Stimulated activated naive CD4-positive, alpha-beta T cell treated with Interleukin-2 at 50 U/mL for 16 hours (primary cell): ENCODE results near the gene WIZ.
"Not testable (repeated sequence)": the region's sequence is repeated elsewhere in the genome, so short reads cannot be mapped to it uniquely, and the experiment has no call there.

Experiments used
- DNase-seq: peaks from one replicate; lab custom pipeline; 2025; lab: John Stamatoyannopoulos, UW

WIZ gene

DNA sequence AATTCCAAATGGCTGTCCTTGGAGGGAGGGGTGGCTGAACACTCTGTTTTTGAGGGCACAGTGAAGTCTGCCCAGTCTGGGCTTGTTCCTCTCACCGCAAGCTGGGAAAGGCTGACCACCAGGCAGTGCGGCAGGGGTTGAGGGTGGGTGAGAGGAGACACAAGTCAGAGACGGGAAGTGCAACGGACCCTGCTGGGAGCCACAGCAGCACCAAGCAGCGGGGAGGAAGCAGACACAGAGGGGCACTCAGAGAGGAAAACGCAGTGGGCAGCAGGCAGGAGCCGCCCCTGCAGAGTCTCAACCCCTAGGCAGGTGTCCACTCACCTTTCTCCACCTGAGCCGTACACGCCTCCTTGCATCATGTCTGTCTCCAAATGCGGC is 46.6 kb downstream of the WIZ start:
- DNase-seq = no peak

- no peak for DNase-seq
Measured at GRCh38 chr19:15402411-15403150, 47.2 kb downstream of the WIZ start.

DNA sequence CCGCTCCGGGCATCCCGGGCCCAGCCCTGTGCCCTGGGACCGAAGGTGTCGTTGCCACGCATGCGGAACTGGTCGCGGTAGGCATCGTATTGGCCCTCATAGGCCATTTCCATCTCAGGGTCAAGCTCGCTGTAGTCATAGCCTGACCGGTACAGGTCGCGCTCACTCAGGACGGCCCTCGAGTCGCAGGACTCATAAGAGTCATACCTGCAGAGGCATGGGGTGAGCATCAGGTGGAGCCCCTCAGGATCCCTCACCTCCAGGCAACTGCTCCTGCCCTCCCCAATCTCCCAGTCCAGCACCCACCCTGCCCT is 48.4 kb downstream of the WIZ start:
- DNase-seq = no peak

DNA sequence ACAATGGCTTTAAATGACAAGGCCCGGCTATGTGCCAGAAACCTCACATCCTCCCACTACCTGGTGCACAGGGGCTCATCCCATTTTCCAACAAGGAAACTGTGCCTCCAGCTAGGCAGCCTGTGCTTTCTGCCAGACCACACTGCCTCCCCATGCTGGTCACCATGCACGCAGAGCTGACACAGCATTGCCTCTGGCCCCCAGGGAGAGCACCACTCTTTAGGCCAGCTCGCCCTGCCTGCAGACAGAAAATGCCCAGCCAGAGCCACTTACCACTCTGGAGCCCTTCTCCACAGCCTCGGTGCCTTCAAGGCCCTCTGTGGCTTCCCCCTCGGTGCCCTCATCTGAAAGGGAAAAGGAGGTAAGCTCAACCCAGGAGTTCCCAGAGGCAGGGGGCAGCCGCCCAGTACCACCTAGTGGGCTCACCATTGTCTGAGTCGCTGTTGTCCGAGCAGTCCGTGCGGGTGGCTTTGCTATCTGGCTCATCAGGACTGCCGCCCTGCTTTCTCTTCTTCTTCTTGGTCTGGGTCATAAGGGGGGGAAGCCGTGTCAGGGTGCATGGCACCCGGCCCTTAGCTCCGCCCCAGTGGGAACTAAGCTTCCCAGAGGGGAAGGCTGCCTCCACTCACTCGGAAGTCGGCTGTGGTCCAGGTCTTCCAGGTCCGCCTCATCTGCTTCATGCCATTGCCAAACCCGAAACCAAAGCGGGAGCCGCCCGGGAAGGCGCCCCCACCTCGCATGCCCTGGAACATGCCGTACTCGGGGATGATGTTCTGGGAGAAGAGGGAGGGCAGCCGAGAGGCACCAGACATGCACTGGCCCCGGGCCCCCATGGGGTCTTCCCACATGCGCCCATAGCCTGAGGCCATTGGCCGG is 49.0 kb downstream of the WIZ start:
- no peak for DNase-seq

DNA sequence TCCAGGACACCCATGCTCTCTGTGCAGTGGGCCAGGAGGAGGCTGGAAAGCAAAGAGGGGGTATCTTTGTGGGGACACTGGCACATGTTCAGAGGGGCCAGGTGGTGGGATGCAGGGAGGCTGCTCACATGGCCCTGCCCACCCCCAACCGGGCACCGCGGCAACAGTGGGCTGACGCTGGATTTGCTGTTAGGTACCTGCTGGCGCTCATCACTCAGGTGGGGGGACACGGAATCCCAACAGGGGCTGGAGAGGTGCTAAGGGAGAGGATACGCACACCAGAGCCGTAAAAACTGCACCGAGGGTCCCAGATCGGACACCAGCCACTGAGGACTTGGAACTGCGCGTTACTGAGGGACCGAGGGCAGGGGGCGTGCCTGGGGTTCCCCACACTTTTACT is 50.1 kb downstream of the WIZ start:
- no peak for DNase-seq

GRCh38 chr19:15399234-15399515 is 50.6 kb downstream of the WIZ start:
- no peak for DNase-seq

GRCh38 chr19:15398501-15399233 is 51.1 kb downstream of the WIZ start:
- DNase-seq = no peak

DNA sequence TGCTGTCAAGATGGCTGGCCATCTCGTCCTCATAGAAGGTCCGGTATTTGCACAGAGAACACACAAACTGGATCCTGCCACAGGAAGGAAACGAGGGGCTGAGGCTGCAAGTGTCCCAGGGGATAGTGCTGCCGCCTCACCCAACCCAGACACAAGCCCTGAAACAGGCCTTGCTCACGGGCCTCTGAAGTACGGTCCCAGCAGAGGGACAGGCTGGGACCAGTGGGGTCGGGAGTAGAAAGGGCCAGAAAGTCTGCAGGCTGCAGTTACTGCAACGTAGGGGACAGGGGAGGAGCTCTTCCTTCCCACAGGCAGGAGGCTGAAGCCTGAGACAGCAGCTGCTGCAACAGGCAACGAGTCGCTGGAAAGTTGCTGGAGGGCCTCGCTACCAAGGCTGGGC is 52.0 kb downstream of the WIZ start:
- no peak for DNase-seq

- no peak for DNase-seq
Measured at GRCh38 chr19:15397236-15397635, 52.5 kb downstream of the WIZ start.

- no peak for DNase-seq
Measured at GRCh38 chr19:15396436-15396835, 53.3 kb downstream of the WIZ start.

GRCh38 chr19:15395251-15395650 is 54.5 kb downstream of the WIZ start:
- not testable (repeated sequence) for DNase-seq

DNA sequence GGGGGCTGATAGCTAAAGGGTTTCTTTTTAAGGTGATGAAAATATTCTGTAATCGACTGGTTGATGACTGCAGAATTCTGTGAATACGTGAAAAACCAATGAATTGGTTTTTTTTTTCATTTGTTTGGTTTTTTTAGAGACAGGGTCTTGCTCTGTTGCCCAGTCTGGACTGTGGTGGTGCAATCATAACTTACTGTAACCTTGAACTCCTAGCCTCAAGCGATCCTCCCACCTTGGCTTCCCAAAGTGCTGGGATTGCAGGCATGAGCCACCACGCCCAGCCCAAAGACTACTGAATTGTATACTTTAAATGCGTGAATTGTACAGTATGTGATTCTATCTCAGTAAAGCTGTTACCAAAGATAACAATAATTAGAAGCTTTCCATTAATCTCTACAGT is 55.3 kb downstream of the WIZ start:
- DNase-seq = no peak

DNA sequence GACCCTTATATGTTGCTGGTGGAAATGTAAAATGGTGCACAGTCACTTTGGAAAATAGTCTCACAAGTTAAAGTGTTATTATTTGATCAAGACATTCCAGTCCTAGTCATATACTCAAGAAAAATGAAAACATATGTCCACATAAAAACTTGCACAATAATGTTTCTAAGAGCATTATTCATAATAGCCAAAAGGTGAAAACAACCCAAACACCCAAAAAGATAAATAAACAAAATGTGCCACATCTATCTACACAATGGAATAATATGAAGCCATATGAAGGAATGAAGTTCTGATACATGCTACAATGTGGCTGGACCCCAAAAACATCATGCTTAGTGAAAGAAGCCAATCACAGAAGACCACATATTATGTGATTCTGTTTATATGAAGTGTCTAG is 55.8 kb downstream of the WIZ start:
- no peak for DNase-seq

- DNase-seq = no peak
Measured at GRCh38 chr19:15390814-15391213, 58.9 kb downstream of the WIZ start.

DNA sequence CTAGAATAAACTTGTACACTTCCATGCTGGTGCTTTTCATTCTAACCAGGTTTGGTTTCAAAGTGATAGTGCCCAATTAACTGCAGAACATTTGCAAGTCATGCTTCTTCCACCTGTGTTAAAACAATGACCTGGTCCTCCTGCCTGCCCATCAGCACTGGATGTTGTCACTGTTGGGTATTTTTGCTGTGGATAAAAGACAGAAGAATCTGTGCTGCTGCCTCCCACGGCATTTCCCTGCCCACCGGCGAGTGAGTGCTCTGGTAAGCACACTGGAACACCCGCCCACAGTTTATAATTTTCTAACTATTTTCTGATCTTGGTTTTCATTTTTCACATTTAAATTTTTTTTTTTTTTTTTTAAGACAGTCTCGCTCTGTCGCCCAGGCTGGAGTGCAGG is 67.9 kb downstream of the WIZ start:
- no peak for DNase-seq

- no peak for DNase-seq
Measured at GRCh38 chr19:15381429-15381828, 68.3 kb downstream of the WIZ start.

- DNase-seq = no peak
Measured at GRCh38 chr19:15379999-15380647, 69.6 kb downstream of the WIZ start.

- DNase-seq = peak; percentile 97
Measured at GRCh38 chr19:15379083-15379998, 70.4 kb downstream of the WIZ start, which contains the start of gene AKAP8. AKAP8 (minus strand) TSS chr19:15379787; CDS start chr19:15379731, 56 bp downstream.

DNA sequence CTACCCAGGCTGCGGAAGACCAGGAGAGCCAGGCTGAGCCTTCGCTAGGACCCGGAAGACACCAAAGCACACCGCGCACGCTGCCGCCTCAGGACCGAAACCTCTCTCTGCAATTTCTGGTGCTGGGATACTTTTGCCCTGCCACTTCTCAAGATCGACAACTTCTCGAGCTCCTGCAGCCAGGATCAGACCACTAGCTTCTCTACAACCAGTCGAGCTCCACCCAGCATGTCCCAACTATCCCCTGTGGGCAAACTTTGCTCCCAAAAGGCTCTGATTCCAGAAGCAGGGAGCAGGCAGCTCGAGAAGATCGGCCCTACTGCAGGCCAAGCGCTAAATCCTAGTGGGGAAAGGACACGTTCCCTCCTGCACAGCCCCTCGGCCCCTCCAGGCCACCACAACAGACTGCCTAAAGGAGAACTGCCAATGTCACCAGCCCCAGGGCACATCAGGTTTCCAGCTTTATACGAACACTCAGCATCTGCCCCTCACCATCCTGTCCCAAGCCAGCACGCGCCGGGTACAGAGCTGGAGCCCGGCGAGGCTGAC is 71.1 kb downstream of the WIZ start:
- peak; percentile 54 for DNase-seq

DNA sequence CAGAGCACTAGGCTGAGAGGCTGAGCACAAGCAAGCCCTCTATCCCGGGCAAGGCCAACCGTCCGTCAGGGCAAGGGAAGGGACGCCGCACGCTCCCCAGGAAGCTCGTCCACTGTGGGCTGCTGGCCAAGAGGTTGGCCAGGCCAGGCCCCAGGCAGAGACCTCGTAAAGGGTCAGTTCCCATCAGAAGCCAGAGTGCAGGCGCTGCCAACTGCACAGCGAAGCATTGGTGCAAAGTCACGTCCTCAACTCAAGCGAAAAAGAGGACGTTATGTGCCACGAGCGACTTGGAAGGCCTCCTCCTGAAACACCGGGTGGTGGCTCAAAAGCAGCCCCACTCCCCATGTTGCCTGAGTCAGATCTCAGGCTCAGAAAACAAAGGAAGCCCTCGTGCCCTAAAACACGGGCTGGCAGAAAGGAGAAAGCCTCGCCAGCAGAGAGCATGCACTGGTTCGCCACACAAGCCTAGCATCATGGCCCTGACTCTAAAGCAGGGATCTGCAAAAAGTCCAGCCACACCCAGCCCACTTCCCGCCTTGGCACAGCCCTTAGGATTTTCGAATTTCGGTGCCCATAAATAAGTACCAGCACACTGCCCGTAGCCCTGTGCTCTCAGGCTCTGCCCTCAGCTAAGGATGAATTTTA is 74.8 kb downstream of the WIZ start:
- no peak for DNase-seq
